H1 (cell line): ENCODE measurements around the gene STYXL1. TPM values are rescaled to one million over a fixed set of nuclear protein-coding genes. Genes with fewer than 3 reads are reported as not detected.

Experiments
- CTCF ChIA-PET: fragments of 300-600 bp; sonication (Branson Sonifier 250); formaldehyde crosslinking; loops from one replicate; lab custom pipeline; 2021; ENCODE audit not compliant: partially characterized antibody; lab: Charles Lee
- POLR2A ChIA-PET: fragments of 300-600 bp; sonication (Branson Sonifier 250); formaldehyde crosslinking; loops from one replicate; lab custom pipeline; 2021; ENCODE audit warnings: inconsistent platforms; ENCODE audit not compliant: partially characterized antibody; lab: Charles Lee
- DNase-seq, 2 experiments: peaks; one replicate each; pipeline versions ENCODE4 v3.0.0 to v3.0.0-alpha.2; 2010 to 2022; ENCODE audit warnings: low spot score in 2 of 2, low read depth in 1 of 2, mixed read lengths in 1 of 2
- FAIRE-seq: peaks from 2 replicates; lab custom pipeline; 2011; peaks lifted over from hg19 to GRCh38; lab: Jason Lieb, UNC
- H2AFZ ChIP-seq: 2 replicates; pipeline ENCODE4 v1.8.1; 2012; ENCODE audit warnings: low read length, inconsistent platforms
- H2AK5ac ChIP-seq: 2 replicates; pipeline ENCODE4 v1.6.1; 2013; ENCODE audit warnings: low read depth, low read length
- H2BK120ac ChIP-seq: replicated peaks from 2 replicates; pipeline ENCODE3; 2013; ENCODE audit warnings: low read depth, low read length, inconsistent platforms
- H2BK12ac ChIP-seq: 2 replicates; pipeline ENCODE4 v1.6.1; 2013; ENCODE audit warnings: low read depth, low read length
- H2BK15ac ChIP-seq: 2 replicates; pipeline ENCODE4 v1.6.1; 2013; ENCODE audit warnings: low read length
- H2BK20ac ChIP-seq: 2 replicates; pipeline ENCODE4 v1.6.1; 2013; ENCODE audit warnings: low read length
- H2BK5ac ChIP-seq: 2 replicates; pipeline ENCODE4 v1.6.1; 2013; ENCODE audit warnings: low read depth, low read length
- H3K14ac ChIP-seq: 2 replicates; pipeline ENCODE4 v1.6.1; 2013; ENCODE audit warnings: inconsistent platforms; ENCODE audit not compliant: insufficient read length
- H3K18ac ChIP-seq: 2 replicates; pipeline ENCODE4 v1.6.1; 2013; ENCODE audit warnings: low read length; ENCODE audit errors: extremely low read depth
- H3K23ac ChIP-seq: 2 replicates; pipeline ENCODE4 v1.6.1; 2013; ENCODE audit warnings: inconsistent platforms; ENCODE audit not compliant: insufficient read length
- H3K23me2 ChIP-seq: 2 replicates; pipeline ENCODE4 v1.6.1; 2013; ENCODE audit warnings: low read depth, low read length
- H3K27ac ChIP-seq: 2 replicates; pipeline ENCODE4 v1.6.1; 2011; ENCODE audit warnings: low read depth, low read length, inconsistent platforms
- H3K27me3 ChIP-seq, 4 experiments: replicated peaks in 1 of 4; 1 replicate in 1 of 4; 2 replicates in 3 of 4; pipeline versions ENCODE4 v1.6.1 to v1.8.1; 2011 to 2013; ENCODE audit warnings: low read length in 3 of 4, mild to moderate bottlenecking in 3 of 4, inconsistent platforms in 2 of 4, mixed read lengths in 2 of 4, moderate library complexity in 1 of 4; ENCODE audit not compliant: control insufficient read depth in 3 of 4, insufficient read depth in 3 of 4; ENCODE audit errors: extremely low read depth in 1 of 4
- H3K36me3 ChIP-seq, 4 experiments: 2 replicates each; pipeline versions ENCODE4 v1.6.1 to v1.8.1; 2011 to 2013; ENCODE audit warnings: mild to moderate bottlenecking in 4 of 4, low read length in 3 of 4, moderate library complexity in 2 of 4, control low read depth in 1 of 4, inconsistent platforms in 1 of 4; ENCODE audit not compliant: insufficient read depth in 4 of 4, control insufficient read depth in 2 of 4
- H3K4ac ChIP-seq: replicated peaks from 2 replicates; pipeline ENCODE3; 2013; ENCODE audit warnings: low read length, low read depth, mixed read lengths, inconsistent platforms; ENCODE audit not compliant: insufficient read length
- H3K4me1 ChIP-seq, 4 experiments: replicated peaks in 1 of 4; 1 replicate in 1 of 4; 2 replicates in 3 of 4; pipeline versions ENCODE4 v1.6.1 to v1.8.1; 2011 to 2013; ENCODE audit warnings: low read length in 3 of 4, inconsistent platforms in 2 of 4, mixed read lengths in 1 of 4; ENCODE audit not compliant: insufficient read depth in 4 of 4, control insufficient read depth in 3 of 4
- H3K4me2 ChIP-seq, 2 experiments: 2 replicates each; pipeline versions ENCODE4 v1.6.1 to v1.8.1; 2011 to 2013; ENCODE audit warnings: low read depth in 2 of 2, low read length in 2 of 2, control low read depth in 1 of 2, inconsistent platforms in 1 of 2, mild to moderate bottlenecking in 1 of 2; ENCODE audit not compliant: insufficient read depth in 1 of 2
- H3K4me3 ChIP-seq, 4 experiments: fragments of 200-600, 300-600 bp in 1 of 4; sonication (generic), shearing (Covaris generic), sonication (Bioruptor Twin) in 1 of 4; 2 replicates each; pipeline versions ENCODE4 v1.5.1 to v1.8.1; 2011 to 2016; ENCODE audit warnings: low read length in 4 of 4, low read depth in 3 of 4, control low read depth in 2 of 4, inconsistent platforms in 2 of 4, mild to moderate bottlenecking in 2 of 4, mixed read lengths in 1 of 4, moderate library complexity in 1 of 4; ENCODE audit not compliant: insufficient read depth in 2 of 4; ENCODE audit errors: extremely low read depth in 1 of 4
- H3K56ac ChIP-seq: replicated peaks from 2 replicates; pipeline ENCODE3; 2013; ENCODE audit warnings: low read depth, mild to moderate bottlenecking, mixed read lengths, low read length, inconsistent platforms; ENCODE audit not compliant: insufficient read length
- H3K79me1 ChIP-seq: 2 replicates; pipeline ENCODE4 v1.6.1; 2013; ENCODE audit warnings: low read depth, low read length, control low read depth
- H3K79me2 ChIP-seq, 2 experiments: 2 replicates each; pipeline versions ENCODE4 v1.6.1 to v1.8.1; 2012 to 2013; ENCODE audit warnings: low read length in 2 of 2, mild to moderate bottlenecking in 2 of 2, inconsistent platforms in 1 of 2; ENCODE audit not compliant: insufficient read depth in 2 of 2, control insufficient read depth in 1 of 2
- H3K9ac ChIP-seq, 4 experiments: replicated peaks in 1 of 4; 1 replicate in 1 of 4; 2 replicates in 3 of 4; pipeline versions ENCODE4 v1.6.1 to v1.8.1; 2011 to 2013; ENCODE audit warnings: low read depth in 3 of 4, low read length in 3 of 4, control low read depth in 2 of 4, mild to moderate bottlenecking in 2 of 4, moderate library complexity in 2 of 4, inconsistent platforms in 1 of 4; ENCODE audit errors: extremely low read depth in 1 of 4
- H3K9me3 ChIP-seq, 2 experiments: 2 replicates each; pipeline versions ENCODE4 v1.6.1 to v1.8.1; 2012 to 2013; ENCODE audit warnings: mild to moderate bottlenecking in 2 of 2, moderate library complexity in 2 of 2, control low read depth in 1 of 2, inconsistent platforms in 1 of 2, low read depth in 1 of 2, low read length in 1 of 2, mixed read lengths in 1 of 2; ENCODE audit not compliant: insufficient read depth in 2 of 2
- H4K20me1 ChIP-seq, 2 experiments: replicated peaks in 1 of 2; 2 replicates each; pipeline versions ENCODE3 to v1.8.1; 2011 to 2013; ENCODE audit warnings: inconsistent platforms in 2 of 2, low read length in 2 of 2, mild to moderate bottlenecking in 1 of 2; ENCODE audit not compliant: insufficient read depth in 2 of 2, control insufficient read depth in 1 of 2
- H4K5ac ChIP-seq: 2 replicates; pipeline ENCODE4 v1.6.1; 2013; ENCODE audit warnings: low read length, low read depth, mixed read lengths, inconsistent platforms; ENCODE audit not compliant: insufficient read length
- H4K8ac ChIP-seq: 2 replicates; pipeline ENCODE4 v1.8.0; 2013; ENCODE audit warnings: mild to moderate bottlenecking, moderate library complexity, low read length, inconsistent platforms; ENCODE audit not compliant: insufficient read depth; ENCODE audit errors: extremely low read depth
- H4K91ac ChIP-seq: replicated peaks from 2 replicates; pipeline ENCODE3; 2013; ENCODE audit warnings: low read length, mixed read lengths, inconsistent platforms; ENCODE audit not compliant: insufficient read length
- CREB1 ChIP-seq: IDR thresholded peaks from 2 replicates; pipeline ENCODE4 v1.6.1; 2012; ENCODE audit warnings: inconsistent platforms
- CTCF ChIP-seq, 3 experiments: IDR thresholded peaks; 1 replicate in 2 of 3; 2 replicates in 1 of 3; pipeline versions ENCODE4 v1.5.1 to v1.6.1; 2011; ENCODE audit warnings: low read length in 3 of 3, mild to moderate bottlenecking in 3 of 3, inconsistent platforms in 2 of 3, low read depth in 1 of 3, moderate library complexity in 1 of 3; ENCODE audit not compliant: insufficient read depth in 1 of 3; ENCODE audit errors: control extremely low read depth in 1 of 3
- FOSL1 ChIP-seq: IDR thresholded peaks from 2 replicates; pipeline ENCODE4 v1.6.1; 2011; ENCODE audit warnings: mild to moderate bottlenecking, low read depth, low read length, moderate library complexity; ENCODE audit not compliant: insufficient read depth
- POLR2A ChIP-seq, 2 experiments: IDR thresholded peaks; 1 replicate in 1 of 2; 2 replicates in 1 of 2; pipeline ENCODE4 v1.6.1; 2011; ENCODE audit warnings: low read depth in 2 of 2, low read length in 2 of 2, mild to moderate bottlenecking in 2 of 2; ENCODE audit errors: control extremely low read depth in 1 of 2
- POU5F1 ChIP-seq: IDR thresholded peaks from 2 replicates; pipeline ENCODE4 v1.6.1; 2011; ENCODE audit warnings: low read depth, mild to moderate bottlenecking, low read length, moderate library complexity
- RAD21 ChIP-seq, 2 experiments: IDR thresholded peaks in 1 of 2; conservative IDR thresholded peaks in 1 of 2; 2 replicates each; pipeline ENCODE4 v1.6.1; 2011; ENCODE audit warnings: low read depth in 2 of 2, low read length in 2 of 2, improper control_type of control experiment in 1 of 2, inconsistent platforms in 1 of 2, mild to moderate bottlenecking in 1 of 2, moderate library complexity in 1 of 2
- RFX5 ChIP-seq: IDR thresholded peaks from 2 replicates; pipeline ENCODE4 v1.6.1; 2011; ENCODE audit warnings: low read depth, low read length, improper control_type of control experiment, borderline replicate concordance
- SP1 ChIP-seq: IDR thresholded peaks from 2 replicates; pipeline ENCODE4 v1.6.1; 2011; ENCODE audit warnings: low read depth, low read length
- YY1 ChIP-seq: IDR thresholded peaks from 2 replicates; pipeline ENCODE4 v1.6.1; 2011; ENCODE audit warnings: low read depth, mild to moderate bottlenecking, low read length
- WGBS, 2 experiments: shearing (Covaris generic) in 1 of 2; methylation state at CpG; one replicate each; pipeline versions ENCODE4 v1.1.6 to v1.1.7; 2013 to 2015; ENCODE audit warnings: low lambda C conversion rate in 2 of 2, mixed read lengths in 2 of 2, inconsistent platforms in 1 of 2, low coverage in 1 of 2, missing lambda C conversion rate in 1 of 2; ENCODE audit not compliant: insufficient replicate concordance in 2 of 2, insufficient coverage in 1 of 2, insufficient read length in 1 of 2; ENCODE audit errors: extremely low coverage in 1 of 2, missing lambda C conversion rate in 1 of 2; 5-methylcytosine and 5-hydroxymethylcytosine counted together
- polyA plus RNA-seq, 7 experiments: library from polyadenylated mRNA; depleted of rRNA in 3 of 7; stranded (reverse) in 5 of 7; unstranded in 2 of 7; fragments of >200 nt in 5 of 7; fragments of 200-250 nt in 2 of 7; gene quantifications; 1 replicate in 5 of 7; 2 replicates in 1 of 7; 4 replicates in 1 of 7; pipeline versions ENCODE4 v1.2.1 to v1.2.3, GENCODE V29; 2011 to 2013; ENCODE audit warnings: missing spikeins in 2 of 7, mixed read lengths in 2 of 7
- total RNA-seq: library from RNA; stranded (reverse); fragmentation: NEBNext Ultra II Directional; extraction: Animal tissue kit (Norgen Biotek cat#: 25700); gene quantifications from 2 replicates; pipeline ENCODE4 v1.2.1, GENCODE V29; 2021

Gene STYXL1
- total and polyA plus RNA-seq, 2 of the 8 experiments (the other 6 are each of a cell fraction or from before 2014, with no cell fraction given), result 32.3 to 53.9 TPM

- Histone ChIP-seq H4K8ac (no peak overlapping the region), H2BK15ac (no peak overlapping the region), H2BK120ac (no peak overlapping the region), H3K9me3 (no peaks in the 10 kb centered on the region), H3K4me2 (no peak overlapping the region), H3K27me3 (no peaks in the 10 kb centered on the region), H2BK12ac (no peak overlapping the region), H4K91ac (no peak overlapping the region), H3K4ac (no peak overlapping the region), H2AFZ (no peak overlapping the region), H2BK20ac (no peak overlapping the region), H3K4me3 (no peak overlapping the region), H3K79me2 (no peaks in the 10 kb centered on the region), H3K9ac (no peak overlapping the region), H3K27ac (no peak overlapping the region), H3K4me1 (no peaks in the 10 kb centered on the region), H3K56ac (no peak overlapping the region), H4K20me1 (no peaks in the 10 kb centered on the region), H3K23ac (no peak overlapping the region), H3K14ac (no peak overlapping the region), H2AK5ac (no peak overlapping the region), H4K5ac (no peak overlapping the region), H2BK5ac (no peak overlapping the region), H3K23me2 (no peaks in the 10 kb centered on the region), H3K18ac (no peak overlapping the region), H3K36me3 (no peaks in the 10 kb centered on the region), H3K79me1 (no peaks in the 10 kb centered on the region)
- ChIA-PET POLR2A (interaction anchor here (0.6 kb wide), 1 partner anchor 973 kb away, joined by 3 read pairs; no protein-coding TSS in a partner anchor), CTCF (interaction anchor here (0.7 to 5.3 kb wide), 4 partner anchors 10 to 144 kb away, joined by 3 to 43 read pairs (median 6); no protein-coding TSS in a partner anchor)
- FAIRE-seq, result no peak
- WGBS, 2 experiments, result 88% methylated on average over 11 of the region's 11 CpGs; no CpG with 5 or more reads in 1 of the 2 experiments
- DNase-seq, result no peak
- TF ChIP-seq CTCF (IDR thresholded peaks at IDR 0.05; ENCODE audit: control extremely low read depth in 1 of 3, insufficient read depth in 1 of 3, low read depth in 1 of 3, low read length in 3 of 3) (no peak), CREB1 (no peak), FOSL1 (no peak), SP1 (no peak), YY1 (no peak), RAD21 (IDR thresholded peaks at IDR 0.05 in 1 of 2, conservative IDR thresholded peaks at IDR 0.05 in 1 of 2; ENCODE audit: low read depth in 2 of 2, low read length in 2 of 2) (no peak), POU5F1 (no peak), RFX5 (no peak), POLR2A (IDR thresholded peaks at IDR 0.05; ENCODE audit: control extremely low read depth in 1 of 2, low read depth in 2 of 2, low read length in 2 of 2) (no peak)
These were observed 37.9 kb downstream of the STYXL1 start for GRCh38 chr7:76009672-76010600.
